ENCODE data around the gene ARHGAP4. TPM values are rescaled to one million over a fixed set of nuclear protein-coding genes. Genes with fewer than 3 reads are reported as not detected.

The ARHGAP4 gene
- total RNA-seq, 1 donor from 2014 or later: 94.3 TPM

DNA sequence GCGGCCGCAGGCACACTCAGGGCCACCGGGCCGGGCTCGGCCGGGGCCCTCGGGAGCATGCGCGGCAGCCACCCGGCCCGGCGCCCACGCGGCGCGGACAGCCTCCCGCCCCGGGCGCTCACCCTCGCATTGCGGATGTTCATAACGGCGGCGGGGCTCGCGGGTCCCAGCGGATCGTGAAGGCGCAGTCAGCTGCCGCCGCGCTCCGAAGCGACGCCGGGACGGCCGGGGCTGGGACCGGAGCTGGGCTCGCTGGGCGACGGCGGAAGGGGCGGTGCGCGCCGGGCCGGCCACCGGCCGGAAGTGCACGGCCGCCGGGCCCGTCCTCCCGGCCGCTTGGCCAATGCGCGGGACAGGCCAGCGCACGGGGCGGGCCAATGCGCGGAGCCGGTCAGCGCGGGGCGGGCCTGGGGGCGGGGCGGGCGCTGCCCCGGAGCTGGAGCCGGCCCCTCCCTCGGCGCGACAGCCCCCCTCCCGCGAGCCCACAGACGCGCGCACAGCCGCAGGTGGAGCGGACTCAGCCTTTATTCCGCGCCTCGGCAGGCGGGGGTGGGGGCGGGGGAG lies 8.8 kb upstream of the ARHGAP4 start, which contains the start of gene NAA10:
TSS of gene NAA10 (minus strand) at position 276 of the 564 bp plus-strand sequence. CDS start at position 143, 133 bp downstream.
- TF ChIP-seq, protein P1, sequence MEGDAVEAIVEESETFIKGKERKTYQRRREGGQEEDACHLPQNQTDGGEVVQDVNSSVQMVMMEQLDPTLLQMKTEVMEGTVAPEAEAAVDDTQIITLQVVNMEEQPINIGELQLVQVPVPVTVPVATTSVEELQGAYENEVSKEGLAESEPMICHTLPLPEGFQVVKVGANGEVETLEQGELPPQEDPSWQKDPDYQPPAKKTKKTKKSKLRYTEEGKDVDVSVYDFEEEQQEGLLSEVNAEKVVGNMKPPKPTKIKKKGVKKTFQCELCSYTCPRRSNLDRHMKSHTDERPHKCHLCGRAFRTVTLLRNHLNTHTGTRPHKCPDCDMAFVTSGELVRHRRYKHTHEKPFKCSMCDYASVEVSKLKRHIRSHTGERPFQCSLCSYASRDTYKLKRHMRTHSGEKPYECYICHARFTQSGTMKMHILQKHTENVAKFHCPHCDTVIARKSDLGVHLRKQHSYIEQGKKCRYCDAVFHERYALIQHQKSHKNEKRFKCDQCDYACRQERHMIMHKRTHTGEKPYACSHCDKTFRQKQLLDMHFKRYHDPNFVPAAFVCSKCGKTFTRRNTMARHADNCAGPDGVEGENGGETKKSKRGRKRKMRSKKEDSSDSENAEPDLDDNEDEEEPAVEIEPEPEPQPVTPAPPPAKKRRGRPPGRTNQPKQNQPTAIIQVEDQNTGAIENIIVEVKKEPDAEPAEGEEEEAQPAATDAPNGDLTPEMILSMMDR (IDR thresholded peaks at IDR 0.05): no peak
- H3K27ac ChIP-seq: peak within 1 kb of the TSS; percentile 18 to 49
- peak within 1 kb of the TSS; percentile 82 to 93 for H3K4me3 ChIP-seq
- H3K9me3 ChIP-seq: no peaks in the 10 kb centered on the region
- intact Hi-C loops (cut with DNase I): no loop called here
- peak in 1 of 2 donors; percentile 84 for DNase-seq (ENCODE audit: low spot score in 2 of 2)
- peaks cover 19 to 25% of the 10 kb centered on the region in 2 donors for H3K36me3 ChIP-seq
- H3K4me1 ChIP-seq: peaks cover 0 to 9% of the 10 kb centered on the region in 2 donors
- H3K27me3 ChIP-seq: no peaks in the 10 kb centered on the region

GRCh38 chrX:153934148-153934761 lies 8.2 kb upstream of the ARHGAP4 start:
- Histone ChIP-seq H3K27ac (peak overlapping the region; percentile 18 to 49), H3K4me3 (peak overlapping the region; percentile 82 to 93), H3K4me1 (peaks cover 0 to 9% of the 10 kb centered on the region in 2 donors), H3K36me3 (peaks cover 19 to 26% of the 10 kb centered on the region in 2 donors), H3K27me3 (no peaks in the 10 kb centered on the region), H3K9me3 (no peaks in the 10 kb centered on the region)
- TF ChIP-seq, protein P1 (IDR thresholded peaks at IDR 0.05): no peak
- no peak for DNase-seq (ENCODE audit: low spot score in 2 of 2)
- intact Hi-C loops (cut with DNase I): no loop called here

GRCh38 chrX:153933748-153934147 lies 7.7 kb upstream of the ARHGAP4 start:
- no peak for DNase-seq (ENCODE audit: low spot score in 2 of 2)
- Histone ChIP-seq H3K4me3 (peak overlapping the region; percentile 82 to 93), H3K27me3 (no peaks in the 10 kb centered on the region), H3K9me3 (no peaks in the 10 kb centered on the region), H3K4me1 (peaks cover 0 to 11% of the 10 kb centered on the region in 2 donors), H3K36me3 (peaks cover 19 to 26% of the 10 kb centered on the region in 2 donors), H3K27ac (no peak overlapping the region)
- intact Hi-C loops (cut with DNase I): no loop called here
- TF ChIP-seq, protein P1 (IDR thresholded peaks at IDR 0.05): no peak

GRCh38 chrX:153932220-153932915 lies 6.3 kb upstream of the ARHGAP4 start:
- Histone ChIP-seq H3K36me3 (peaks cover 19 to 26% of the 10 kb centered on the region in 2 donors), H3K27me3 (no peaks in the 10 kb centered on the region), H3K27ac (no peak overlapping the region), H3K9me3 (no peaks in the 10 kb centered on the region), H3K4me3 (no peak overlapping the region), H3K4me1 (peaks cover 0 to 11% of the 10 kb centered on the region in 2 donors)
- no peak for DNase-seq (ENCODE audit: low spot score in 2 of 2)
- TF ChIP-seq, protein P1 (IDR thresholded peaks at IDR 0.05): no peak
- intact Hi-C loops (cut with DNase I): no loop called here

- Histone ChIP-seq H3K27ac (no peak overlapping the region), H3K4me1 (peaks cover 3 to 15% of the 10 kb centered on the region in 2 donors), H3K36me3 (peaks cover 19 to 26% of the 10 kb centered on the region in 2 donors), H3K4me3 (no peak overlapping the region), H3K27me3 (no peaks in the 10 kb centered on the region), H3K9me3 (no peaks in the 10 kb centered on the region)
- no peak for DNase-seq (ENCODE audit: low spot score in 2 of 2)
- TF ChIP-seq, protein P1 (IDR thresholded peaks at IDR 0.05): no peak
- intact Hi-C loops (cut with DNase I): no loop called here
These were observed 5.7 kb upstream of the ARHGAP4 start for GRCh38 chrX:153931748-153932147.
